HS-27A (cell line): ENCODE data around the gene HSBP1L1.

Source experiments
- DNase-seq: peaks from one replicate; pipeline ENCODE4 v3.0.0-alpha.2; 2012; ENCODE audit warnings: low read depth, missing footprints

The HSBP1L1 gene

DNA sequence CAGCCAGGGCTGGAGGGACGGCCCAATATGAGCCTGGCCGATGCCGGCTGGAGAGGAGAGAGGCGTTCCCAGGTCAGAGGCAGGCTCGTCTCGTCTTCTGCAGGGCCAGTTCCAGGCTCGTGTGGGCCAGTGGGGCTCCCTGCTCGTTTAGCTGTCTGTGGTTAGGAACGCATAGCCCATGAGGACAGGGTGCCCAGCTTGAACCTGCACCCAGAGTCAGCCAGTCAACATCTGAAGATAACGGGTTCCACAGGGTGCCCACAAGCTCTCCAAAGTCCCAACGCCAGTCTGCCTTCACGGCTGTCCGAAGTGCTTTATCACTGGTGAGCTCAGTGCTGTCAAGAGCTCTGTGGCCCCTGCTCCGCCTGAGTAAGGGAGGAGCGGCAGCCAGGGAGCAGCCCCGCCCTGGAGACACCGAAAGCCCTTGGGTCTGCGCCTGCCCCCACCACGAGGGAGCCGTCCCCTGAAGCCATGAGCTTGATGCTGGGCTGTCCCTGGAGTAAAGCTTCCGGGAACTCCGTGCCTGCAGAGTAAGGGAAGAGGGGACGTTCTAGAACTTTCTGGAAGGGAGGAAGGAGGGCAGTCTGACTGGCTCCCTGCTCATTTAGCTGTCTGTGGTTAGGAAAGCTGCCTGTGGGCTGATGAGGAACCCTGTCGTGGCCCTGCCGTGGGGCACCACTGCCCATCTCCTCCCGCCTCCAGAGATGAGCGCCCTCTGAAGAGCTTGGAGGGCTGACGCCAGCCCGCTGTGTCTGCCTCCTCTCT is 2.7 kb upstream of the HSBP1L1 start:
- DNase-seq, result no peak

DNA sequence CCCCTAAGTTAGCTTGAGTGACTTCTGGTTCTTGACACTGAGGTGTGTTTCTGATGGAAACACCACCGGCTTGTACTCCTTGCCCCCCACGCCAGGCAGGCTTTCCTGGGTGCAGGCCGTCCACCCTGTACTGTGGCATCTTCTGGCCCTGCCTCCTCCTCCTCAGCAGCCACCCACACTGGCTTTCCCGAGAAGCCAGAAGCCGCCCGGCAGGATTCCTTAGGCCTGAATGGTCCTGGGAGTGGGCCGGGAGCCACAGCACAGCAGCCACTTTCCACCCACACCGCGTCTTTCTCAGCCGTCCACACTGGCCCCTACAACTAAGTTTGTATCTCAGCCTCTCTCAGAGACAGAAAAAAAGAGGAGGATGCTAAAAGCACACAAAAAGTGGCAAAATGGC is 2.1 kb upstream of the HSBP1L1 start:
- DNase-seq, result no peak

DNA sequence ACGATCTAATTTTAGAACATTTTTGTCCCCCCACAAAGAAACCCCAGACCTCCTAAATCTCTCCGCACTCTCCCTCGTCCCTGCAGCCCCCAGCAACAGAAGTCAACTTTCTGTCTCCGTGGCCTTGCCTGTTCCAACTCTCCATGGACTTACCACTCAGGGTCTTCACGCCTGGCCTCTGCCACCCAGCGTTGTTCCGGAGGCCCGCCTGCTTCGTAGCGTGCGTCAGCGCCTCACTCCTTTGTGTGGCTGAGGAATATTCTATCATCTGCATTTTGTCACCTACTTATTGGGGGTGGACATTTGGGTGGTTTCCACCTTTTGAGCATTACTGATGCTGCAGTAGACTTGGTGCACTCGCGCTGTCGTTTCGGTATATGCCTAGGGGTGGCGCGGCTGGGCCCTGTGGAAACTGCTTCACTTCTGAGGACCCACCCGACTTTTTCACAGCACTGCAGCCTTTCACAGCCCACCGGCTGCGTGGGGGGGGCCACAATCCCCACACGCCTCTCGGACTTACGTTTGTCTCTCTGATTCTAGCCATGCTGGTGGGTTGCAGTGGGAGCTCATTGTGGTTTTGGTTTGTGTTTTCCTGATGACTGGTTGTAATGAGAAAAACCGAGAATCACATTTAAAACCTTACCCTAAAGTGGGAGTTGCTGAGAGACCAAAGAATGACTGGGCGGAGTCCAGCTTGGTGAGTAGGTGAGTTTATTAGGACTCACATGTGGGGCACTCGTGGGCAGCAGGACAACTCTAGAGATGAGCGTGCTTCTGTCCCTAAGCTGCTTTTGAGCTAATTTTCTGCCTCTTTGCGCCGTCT is 1.4 kb upstream of the HSBP1L1 start:
- DNase-seq, result no peak

DNA sequence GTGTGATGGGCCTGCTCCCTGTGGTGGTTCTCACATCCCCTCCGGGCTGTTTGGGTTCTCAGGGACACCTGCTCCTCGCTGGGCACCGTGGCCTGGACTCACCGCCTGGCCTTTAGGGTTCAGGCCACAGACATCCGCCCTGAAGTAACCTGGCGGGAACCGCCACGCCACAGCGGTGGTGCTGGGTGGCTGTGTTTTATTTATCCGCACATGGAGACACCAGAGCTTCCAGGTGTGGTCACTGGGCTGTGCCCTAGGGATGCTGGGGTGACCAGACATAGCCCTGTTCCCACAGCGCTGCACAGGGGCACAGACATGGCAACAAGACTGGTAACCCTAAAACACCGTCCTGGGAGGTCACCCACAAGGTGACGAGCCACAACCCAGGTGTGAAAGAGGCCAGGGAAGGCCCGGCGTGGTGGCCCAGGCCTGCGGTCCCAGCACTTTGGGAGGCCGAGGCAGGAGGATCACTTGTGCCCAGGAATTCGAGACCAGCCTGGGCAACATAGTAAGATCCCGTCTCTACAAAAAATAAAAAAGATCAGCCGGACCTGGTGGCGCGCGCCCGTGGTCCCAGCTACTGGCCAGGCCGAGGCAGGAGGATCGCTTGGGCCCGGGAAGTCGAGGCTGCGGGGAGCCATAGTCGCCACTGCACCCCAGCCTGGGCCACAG is 649 bp upstream of the HSBP1L1 start:
- no peak for DNase-seq

DNA sequence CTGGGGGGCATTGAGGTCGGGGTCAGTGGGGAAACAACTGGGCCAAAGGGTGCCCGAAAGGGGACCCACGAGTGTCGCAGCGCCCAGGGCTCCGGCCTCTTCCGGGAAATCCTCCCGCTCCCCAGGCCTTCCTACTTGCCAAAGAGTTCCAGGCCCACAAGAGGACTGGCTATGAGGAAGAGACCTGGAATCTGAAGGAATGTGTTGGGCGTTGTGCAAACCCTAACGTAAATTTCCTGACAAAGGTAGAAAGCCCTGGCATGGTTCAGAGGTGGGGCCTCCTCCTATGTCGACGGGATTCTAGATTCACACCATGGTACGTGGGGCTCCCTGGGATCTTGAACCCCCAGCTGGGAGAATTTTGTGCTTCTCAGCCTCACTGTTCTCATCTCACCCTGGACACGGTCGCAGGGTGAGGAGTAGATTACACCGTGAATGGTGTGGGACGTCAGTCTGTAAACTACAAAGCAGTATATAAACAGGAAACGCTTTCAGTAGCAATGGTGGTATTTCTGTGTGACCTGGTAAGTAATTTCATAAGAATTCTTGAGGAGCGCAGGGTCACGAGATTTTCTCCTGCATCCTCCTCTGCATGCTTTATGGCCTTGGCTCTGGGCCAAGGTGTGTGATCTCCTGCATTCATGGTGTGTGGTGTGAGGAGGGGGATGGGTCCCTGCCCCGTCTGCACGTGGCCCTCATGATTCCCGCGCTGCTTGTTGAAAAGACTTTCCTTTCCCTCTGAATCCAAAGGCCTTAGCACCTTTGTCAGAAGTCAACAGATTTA is 868 bp downstream of the HSBP1L1 start:
- DNase-seq, result no peak

DNA sequence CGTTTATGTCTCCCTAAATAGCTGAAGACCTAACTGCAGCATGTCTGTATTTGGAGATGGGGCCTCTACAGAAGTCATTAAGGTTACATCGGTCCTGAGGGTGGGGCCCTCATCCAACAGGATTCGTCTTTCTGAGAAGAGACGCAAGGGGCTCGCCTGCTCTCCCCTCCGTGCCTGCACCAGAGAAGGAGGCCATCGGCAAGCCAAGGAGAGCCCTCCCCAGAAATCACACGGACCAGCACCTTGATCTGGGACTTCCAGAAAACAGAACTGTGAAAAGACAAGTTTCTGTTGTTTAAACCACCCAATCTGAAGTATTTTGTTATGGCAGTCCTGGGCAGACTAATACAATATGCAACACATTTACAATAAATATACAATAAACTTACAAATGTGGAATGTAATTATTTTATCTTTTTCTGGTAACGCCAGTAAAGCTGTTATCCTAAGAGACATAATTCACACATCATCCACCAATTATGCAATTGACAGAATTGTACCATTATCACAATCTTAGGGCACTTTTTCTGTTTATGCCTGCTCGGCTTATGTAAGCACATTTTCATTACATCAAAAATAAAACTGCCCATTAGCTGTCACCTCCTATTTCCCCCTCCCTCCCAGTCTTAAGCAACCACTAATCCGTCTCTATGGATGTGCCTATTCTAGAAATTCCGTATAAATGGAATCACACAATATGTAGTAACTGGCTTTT is 6.1 kb downstream of the HSBP1L1 start:
- DNase-seq, result no peak

DNA sequence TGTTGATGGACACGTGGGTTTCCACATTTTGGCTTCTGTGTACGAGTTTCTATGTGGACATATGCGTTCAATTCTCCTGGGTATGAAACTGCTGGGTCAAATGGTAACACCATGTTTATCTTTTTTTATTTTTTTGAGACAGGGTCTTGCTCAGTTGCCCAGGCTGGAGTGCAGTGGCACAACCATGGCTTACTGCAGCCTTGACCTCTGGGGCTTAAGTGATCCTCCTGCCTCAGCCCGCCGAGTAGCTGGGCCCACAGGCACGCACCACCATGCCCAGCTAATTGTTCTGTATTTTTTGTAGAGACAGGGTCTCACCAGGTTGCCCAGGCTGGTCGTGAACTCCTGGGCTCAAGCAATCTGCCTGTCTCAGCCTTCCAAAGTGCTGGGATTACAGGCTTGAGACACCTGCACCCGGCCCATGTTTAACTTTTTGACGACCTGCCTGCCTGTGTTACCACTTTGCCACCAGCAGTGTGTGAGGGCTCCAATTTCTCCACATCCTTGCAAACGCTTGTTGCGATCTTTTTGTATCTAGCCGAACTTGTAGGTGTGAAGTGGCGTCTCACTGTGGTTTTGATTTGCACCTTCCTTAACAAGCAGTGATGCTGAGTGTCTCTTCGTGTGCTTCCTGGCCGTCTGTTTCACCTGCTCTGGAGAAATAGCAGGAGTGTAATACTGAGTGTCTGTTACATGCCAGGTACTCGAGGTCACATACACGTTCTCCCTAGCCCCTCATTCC is 6.9 kb downstream of the HSBP1L1 start:
- no peak for DNase-seq

DNA sequence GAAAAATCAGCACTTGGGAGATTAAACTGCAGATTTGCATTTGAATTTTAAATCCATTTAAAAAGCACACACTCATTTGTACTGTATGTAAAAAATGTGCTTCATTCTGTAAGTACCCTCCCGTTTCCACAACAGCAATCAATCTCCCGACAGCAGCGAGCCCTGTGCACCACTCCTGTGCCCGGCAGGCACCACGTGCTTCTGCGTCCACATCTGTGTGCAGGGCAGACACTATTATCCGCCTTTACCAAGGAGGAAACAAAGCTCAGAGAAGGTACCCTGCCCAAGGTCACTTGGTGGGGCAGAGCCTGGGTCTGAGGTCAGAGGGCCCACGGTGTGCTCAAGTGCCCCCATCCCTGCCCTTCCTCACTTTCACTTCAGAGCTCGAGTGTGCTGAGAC is 7.5 kb downstream of the HSBP1L1 start:
- DNase-seq, result no peak

DNA sequence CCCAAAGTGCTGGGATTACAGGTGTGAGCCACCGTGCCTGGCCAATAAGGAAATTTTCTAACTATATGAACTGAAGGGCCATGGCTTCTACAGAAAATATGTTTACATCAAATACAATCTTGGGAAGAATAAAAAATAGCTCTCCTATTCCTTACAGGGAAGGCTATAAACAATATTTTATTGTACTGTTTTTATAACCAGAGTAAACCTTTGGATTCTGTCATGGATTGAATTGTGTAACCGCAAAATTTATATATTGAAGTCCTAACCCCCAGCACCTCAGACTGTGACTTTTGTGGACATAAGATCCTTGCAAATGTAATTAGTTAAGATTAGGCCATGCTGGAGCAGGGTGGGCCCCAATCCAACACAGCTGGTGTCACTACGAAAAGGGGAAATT is 8.3 kb downstream of the HSBP1L1 start:
- no peak for DNase-seq

DNA sequence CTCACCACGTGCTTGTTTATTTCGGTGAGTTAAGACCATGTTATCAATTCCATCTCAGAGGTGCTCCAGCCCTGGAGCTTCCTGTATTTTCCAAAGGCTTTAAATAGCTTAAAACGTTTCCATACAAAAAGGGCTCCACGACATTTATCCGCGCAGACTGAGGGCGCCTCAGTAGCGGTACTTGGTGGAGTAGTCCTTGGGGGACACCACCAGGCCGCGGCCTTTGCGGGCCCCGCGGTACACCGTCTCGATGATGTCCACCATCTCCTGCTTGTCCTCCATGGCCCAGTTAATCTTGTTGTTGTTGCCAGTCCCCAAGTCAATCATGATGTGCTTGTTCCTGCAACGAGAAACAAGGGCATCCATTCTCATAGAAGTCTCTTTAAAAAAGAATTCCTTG is 9.1 kb downstream of the HSBP1L1 start:
- no peak for DNase-seq

DNA sequence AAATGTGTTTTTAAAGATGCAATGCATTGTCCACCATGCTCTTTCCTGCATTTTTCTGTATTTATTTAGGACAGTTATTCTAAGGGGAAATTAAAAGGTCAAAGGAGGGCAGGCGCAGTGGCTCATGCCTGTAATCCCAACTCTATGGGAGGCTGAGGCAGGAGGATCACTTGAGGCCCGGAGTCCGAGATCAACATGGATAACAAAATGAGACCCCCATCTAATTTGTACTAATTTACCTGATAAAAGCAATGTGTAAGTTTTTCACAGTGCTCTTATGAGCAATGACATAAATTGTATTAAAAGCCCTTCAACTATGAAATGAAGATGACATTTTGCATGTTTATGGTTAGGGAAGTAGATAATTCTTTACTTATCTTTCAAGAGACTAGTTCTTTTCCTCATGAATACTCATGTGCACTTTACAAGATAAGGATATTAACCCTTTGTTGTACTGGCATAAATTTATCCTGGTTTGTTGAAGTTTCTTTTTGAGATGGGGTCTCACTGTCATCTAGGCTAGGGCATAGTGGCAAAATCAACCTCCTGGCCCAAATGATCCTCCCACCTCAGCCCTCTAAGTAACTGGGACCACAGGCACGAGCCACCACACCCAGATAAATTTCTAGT is 9.7 kb downstream of the HSBP1L1 start:
- no peak for DNase-seq

DNA sequence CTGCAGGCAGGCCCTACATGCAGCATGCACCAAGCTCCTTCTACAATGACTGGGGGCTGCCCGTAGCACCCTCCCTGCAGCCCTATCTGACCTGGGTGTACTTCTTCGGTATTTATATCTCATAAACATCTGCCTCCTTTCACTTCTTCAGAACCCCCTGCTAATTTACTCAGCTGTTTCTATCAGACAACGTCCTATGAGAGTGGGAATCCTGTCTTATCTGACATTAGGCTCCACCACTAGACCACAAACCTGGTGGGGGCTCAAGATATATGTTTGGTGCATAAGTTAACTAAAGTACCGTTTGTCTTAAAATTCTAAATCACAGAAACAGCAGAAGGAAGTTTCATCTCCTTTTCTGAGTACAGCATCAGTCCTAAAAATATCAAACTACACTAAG is 10.6 kb downstream of the HSBP1L1 start:
- DNase-seq, result no peak

DNA sequence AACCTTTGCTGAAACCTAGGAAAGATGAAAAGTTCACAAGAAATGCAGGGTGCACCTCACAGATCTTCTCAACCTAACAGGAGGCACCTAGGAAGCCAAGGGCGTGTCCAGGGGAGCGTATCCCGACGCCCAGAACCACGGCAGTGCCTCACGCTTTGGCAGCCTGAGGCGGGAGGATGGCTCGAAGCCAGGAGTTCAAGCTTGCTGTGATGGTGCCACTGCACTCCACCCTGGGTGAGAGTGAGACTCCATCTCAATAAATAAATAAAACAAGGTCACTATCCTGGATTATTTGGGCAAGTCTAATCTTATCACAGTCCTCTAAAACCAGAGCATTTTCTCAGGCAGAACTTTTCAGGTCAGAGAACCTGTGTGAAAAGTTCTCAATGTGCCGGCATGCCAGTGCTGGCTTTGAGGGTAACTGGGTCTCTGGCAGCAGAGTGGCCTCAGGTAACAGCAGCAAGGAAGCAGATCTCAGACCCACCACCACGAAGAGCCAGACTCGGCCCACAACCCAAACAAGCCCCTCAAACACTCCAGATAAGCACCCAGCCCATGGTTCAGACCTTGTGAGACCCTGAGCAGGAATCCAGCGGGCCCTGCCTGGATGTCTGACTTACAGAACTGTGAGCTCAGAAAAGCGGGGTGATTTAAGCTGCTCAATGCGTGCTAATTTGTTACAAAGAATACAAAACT is 11.7 kb downstream of the HSBP1L1 start:
- no peak for DNase-seq

DNA sequence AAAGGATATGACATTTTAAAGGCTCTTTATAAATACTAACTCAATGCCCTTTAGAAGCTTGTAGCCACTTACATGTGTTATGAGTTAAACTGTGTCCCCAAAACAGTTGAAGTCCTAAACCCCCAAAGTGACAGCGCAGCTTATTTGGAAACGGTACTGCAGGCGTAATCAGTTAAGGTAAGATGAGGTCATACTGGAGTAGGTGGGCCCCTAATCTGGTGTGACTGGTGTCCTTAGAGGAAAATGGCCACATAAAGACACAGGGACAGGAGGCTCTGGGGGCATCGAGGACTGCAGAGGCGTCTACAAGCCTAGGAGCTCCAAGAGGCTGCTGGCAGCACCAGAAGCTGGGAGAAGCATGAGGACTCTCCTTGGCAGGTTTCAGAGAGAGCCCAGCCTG is 15.4 kb downstream of the HSBP1L1 start:
- DNase-seq, result no peak

DNA sequence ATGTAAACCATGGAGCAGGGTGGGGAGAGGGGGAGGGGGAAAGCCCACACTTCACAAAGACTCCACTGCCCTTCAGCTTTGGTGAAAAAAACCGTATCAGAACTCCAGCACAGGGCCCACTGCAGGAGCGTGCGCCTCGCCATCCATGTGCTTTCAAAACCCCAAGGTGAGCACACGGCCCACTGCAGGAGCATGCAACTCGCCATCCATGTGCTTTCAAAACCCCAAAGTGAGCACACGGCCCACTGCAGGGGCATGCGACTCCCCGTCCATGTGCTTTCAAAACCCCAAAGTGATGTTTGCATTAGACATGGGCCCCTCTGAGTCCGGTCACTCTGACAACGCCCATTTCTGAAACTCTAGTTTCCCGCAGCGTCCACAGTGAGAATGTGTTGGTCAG is 16.1 kb downstream of the HSBP1L1 start:
- no peak for DNase-seq

DNA sequence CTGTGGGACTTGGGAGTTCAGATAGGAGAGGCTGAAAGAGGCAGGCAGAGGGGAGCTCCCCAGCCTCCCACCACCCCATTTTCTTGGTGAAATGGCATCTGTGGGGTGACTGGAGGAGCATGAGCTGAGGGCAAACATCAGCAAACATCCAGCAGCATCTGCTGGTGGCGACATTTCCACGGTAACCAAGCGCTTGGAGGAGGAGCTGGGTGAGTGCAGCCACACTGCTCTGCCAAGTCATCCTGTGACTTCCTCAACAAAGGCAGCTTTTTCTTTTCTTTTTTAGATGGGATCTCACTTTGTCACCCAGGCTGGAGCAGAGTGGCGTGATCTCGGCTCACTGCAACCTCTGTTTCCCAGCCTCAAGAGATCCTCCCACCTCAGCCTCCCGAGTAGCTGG is 18.3 kb downstream of the HSBP1L1 start:
- no peak for DNase-seq

DNA sequence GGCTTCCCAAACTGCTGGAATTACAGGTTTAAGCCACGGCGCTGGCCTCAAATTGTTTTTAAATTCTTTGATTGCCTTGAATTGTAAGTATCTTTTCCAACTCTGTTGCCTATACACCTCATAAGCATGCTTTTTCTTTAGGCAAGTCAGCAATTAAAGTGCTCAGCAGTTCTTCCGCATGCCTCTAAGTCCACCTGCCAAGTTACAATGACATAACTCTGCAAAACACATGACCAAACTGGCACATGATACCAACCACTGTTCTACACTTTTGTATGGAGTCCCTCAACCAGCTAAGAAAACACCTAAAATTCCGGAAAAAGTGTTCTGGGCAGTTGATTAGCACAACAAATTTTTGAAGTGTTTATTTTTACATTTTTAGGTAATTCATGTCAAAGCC is 18.8 kb downstream of the HSBP1L1 start:
- no peak for DNase-seq

DNA sequence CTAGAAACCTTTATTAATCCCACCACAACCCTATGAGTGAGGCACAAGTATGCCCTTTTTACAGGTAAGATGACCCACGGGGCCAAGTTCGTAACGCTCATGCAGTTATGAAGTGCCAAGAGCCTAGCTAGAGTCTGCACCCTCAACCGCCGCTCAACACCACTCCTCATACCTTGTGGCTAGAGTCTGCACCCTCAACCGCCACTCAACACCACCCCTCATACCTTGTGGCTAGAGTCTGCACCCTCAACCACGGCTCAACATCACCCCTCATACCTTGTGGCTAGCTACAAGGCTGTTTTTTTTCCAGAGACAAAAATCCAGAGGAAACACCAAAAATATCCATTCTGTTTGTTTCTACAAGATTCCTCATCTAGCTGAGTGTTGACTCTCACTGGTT is 19.4 kb downstream of the HSBP1L1 start:
- no peak for DNase-seq

DNA sequence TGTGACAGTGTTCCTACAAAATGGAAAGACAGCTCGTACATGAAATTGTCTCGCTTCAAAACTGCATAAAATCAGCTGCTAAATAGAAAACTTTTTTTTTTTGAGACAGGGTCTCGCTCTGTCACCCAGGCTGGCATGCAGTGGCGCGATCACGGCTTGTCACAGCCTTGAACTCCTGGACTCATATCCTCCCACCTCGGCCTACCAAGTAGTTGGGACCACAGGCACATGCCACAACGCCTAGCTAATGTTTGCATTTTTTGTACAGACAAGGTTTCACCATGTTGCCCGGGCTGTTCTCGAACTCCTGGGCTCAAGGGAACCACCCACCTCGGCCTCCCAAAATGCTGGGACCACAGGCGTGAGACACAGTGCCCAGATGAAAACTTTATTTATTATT is 20.7 kb downstream of the HSBP1L1 start:
- DNase-seq, result no peak

DNA sequence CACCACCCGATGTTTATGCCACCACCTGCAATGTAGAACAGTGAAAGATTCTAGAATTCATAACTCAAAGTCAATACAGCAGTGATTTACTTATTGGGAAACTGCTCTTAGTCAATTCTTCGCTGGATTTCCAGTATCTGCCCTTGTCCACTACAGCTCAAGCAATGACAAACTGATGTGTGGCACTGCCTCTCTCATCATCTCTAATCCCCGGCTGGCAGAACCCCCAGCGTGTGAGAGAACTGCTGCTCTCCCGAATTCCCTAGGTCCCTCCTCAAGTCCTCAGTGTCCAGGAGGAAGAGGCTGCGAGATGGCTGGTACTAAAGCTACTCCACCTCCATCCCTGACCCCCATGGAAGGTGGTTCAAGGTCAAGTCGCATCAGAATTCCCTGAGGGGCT is 22.3 kb downstream of the HSBP1L1 start:
- no peak for DNase-seq
